Measurements from ENCODE around the gene CSGALNACT2. TPM values are rescaled to one million over a fixed set of nuclear protein-coding genes. Genes with fewer than 3 reads are reported as not detected.

CSGALNACT2 gene
- total RNA-seq, 1 experiment from 2014 or later: 8.9 TPM

DNA sequence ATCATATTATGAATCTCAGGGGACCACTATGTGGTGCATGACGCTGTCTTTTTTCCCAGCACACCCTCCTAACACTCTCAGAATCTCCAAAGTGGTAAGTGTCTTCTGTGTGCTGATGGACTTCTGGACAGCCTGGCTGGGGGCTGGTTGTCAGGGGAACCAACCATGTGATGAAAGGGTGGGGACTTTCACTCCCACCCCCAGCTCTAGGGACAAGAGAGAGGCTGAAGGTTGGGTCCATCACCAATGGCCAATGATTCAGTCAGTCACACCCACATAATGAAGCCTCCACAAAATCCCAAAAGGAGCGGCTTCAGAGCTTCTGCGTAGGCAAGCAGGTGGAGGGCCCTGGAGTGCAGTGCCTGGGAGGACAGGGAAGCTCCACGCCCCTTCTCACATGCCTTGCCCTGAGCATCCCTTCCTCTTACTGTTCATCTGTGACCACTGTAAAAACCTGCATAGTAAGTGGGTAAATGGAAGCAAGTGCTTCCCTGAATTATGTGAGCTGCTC, 84.0 kb downstream of the CSGALNACT2 start:
- Histone ChIP-seq H2AFZ (ENCODE audit: low read length) (no peak overlapping the region), H2BK15ac (ENCODE audit: low read depth, low read length) (no peak overlapping the region), H3K9me3 (ENCODE audit: control insufficient read depth, low read depth, low read length) (no peaks in the 10 kb centered on the region), H3K23ac (ENCODE audit: insufficient read length, low read depth, low read length) (no peak overlapping the region), H4K5ac (ENCODE audit: insufficient read length, low read depth, low read length) (no peak overlapping the region), H4K91ac (ENCODE audit: insufficient read length, low read depth, low read length) (no peak overlapping the region), H3K9ac (ENCODE audit: extremely low read depth, insufficient read length, low read length) (no peak overlapping the region), H4K8ac (replicated peaks; ENCODE audit: insufficient read length, low read depth, low read length) (no peak overlapping the region), H3K79me1 (ENCODE audit: insufficient read depth, low read depth, low read length, poor library complexity, severe bottlenecking) (no peaks in the 10 kb centered on the region), H3K56ac (ENCODE audit: insufficient read length, low read depth, low read length) (no peak overlapping the region), H3K27ac (ENCODE audit: insufficient read length, low read depth, low read length) (no peak overlapping the region), H4K20me1 (ENCODE audit: control insufficient read depth, insufficient read depth, insufficient read length) (no peaks in the 10 kb centered on the region), H2BK5ac (ENCODE audit: insufficient read length, low read length) (no peak overlapping the region), H3K18ac (ENCODE audit: insufficient read length, low read depth, low read length) (no peak overlapping the region), H3T11ph (ENCODE audit: low read length) (no peak overlapping the region), H2BK120ac (ENCODE audit: low read depth, low read length, poor library complexity, severe bottlenecking) (no peak overlapping the region), H2BK12ac (ENCODE audit: insufficient read length, low read depth, low read length) (no peak overlapping the region), H3K23me2 (ENCODE audit: insufficient read length, low read depth, low read length, poor library complexity, severe bottlenecking) (no peaks in the 10 kb centered on the region), H3K79me2 (ENCODE audit: insufficient read depth, low read length) (no peaks in the 10 kb centered on the region), H3K4ac (ENCODE audit: low read depth, low read length) (no peak overlapping the region), H3K14ac (ENCODE audit: insufficient read depth, low read length) (no peak overlapping the region), H3K27me3 (ENCODE audit: insufficient read depth, low read length) (no peaks in the 10 kb centered on the region), H2BK20ac (ENCODE audit: low read depth, low read length, poor library complexity, severe bottlenecking) (no peak overlapping the region), H2AK5ac (ENCODE audit: insufficient read length, low read length) (no peak overlapping the region), H3K4me1 (ENCODE audit: insufficient read depth, low read length) (no peaks in the 10 kb centered on the region), H3K4me2 (ENCODE audit: insufficient read depth, insufficient read length, low read length) (no peak overlapping the region)
- Mint-ChIP-seq H3K4me1 (peaks cover 5 to 8% of the 10 kb centered on the region in 2 experiments), H3K4me3 (no peak overlapping the region), H3K27ac (no peak overlapping the region; a peak in 1 of 7 replicates), H3K9me3 (no peaks in the 10 kb centered on the region), H3K27me3 (ENCODE audit: low read depth) (peaks cover 19% of the 10 kb centered on the region), H3K36me3 (ENCODE audit: insufficient read depth in 1 of 3, low read depth in 3 of 3) (no peaks in the 10 kb centered on the region)
- TF ChIP-seq, protein P1, sequence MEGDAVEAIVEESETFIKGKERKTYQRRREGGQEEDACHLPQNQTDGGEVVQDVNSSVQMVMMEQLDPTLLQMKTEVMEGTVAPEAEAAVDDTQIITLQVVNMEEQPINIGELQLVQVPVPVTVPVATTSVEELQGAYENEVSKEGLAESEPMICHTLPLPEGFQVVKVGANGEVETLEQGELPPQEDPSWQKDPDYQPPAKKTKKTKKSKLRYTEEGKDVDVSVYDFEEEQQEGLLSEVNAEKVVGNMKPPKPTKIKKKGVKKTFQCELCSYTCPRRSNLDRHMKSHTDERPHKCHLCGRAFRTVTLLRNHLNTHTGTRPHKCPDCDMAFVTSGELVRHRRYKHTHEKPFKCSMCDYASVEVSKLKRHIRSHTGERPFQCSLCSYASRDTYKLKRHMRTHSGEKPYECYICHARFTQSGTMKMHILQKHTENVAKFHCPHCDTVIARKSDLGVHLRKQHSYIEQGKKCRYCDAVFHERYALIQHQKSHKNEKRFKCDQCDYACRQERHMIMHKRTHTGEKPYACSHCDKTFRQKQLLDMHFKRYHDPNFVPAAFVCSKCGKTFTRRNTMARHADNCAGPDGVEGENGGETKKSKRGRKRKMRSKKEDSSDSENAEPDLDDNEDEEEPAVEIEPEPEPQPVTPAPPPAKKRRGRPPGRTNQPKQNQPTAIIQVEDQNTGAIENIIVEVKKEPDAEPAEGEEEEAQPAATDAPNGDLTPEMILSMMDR (conservative IDR thresholded peaks at IDR 0.05): no peak
- WGBS (ENCODE audit: extremely low coverage, insufficient read length, low lambda C conversion rate): no CpG with 5 or more reads among the region's 4 CpGs
- DNase-seq: peak; percentile 8
